K562 (cell line): Measurements from ENCODE around the gene HK1. TPM values are rescaled to one million over a fixed set of nuclear protein-coding genes. Genes with fewer than 3 reads are reported as not detected.
A peak's percentile ranks its signal among the peaks of the same experiment; 100 is the strongest.

Experiments used
- BRD4 ChIP-seq: fragments of 200-600 bp; sonication (generic); IDR thresholded peaks from 2 replicates; pipeline ENCODE4 v1.6.1; 2017; ENCODE audit warnings: inconsistent platforms
- E2F8 ChIP-seq: fragments of 450-650 bp; IDR thresholded peaks from 2 replicates; pipeline ENCODE4 v1.7.1; 2018; ENCODE audit warnings: mild to moderate bottlenecking, low read depth; ENCODE audit not compliant: partially characterized antibody
- EP400 ChIP-seq: fragments of 450-650 bp; IDR thresholded peaks from 2 replicates; pipeline ENCODE4 v1.6.1; 2017; ENCODE audit warnings: antibody characterized with exemption, mild to moderate bottlenecking, moderate library complexity
- FOSL1 ChIP-seq: fragments of 200-800 bp; sonication (Bioruptor generic); conservative IDR thresholded peaks from 2 replicates; pipeline ENCODE4 v1.6.1; 2016; ENCODE audit warnings: missing genetic modification characterization, missing compliant biosample characterization
- KLF16 ChIP-seq: IDR thresholded peaks from 2 replicates; pipeline ENCODE4 v1.6.1; 2016; ENCODE audit warnings: antibody characterized with exemption
- MYNN ChIP-seq, 2 experiments: sonication (generic); formaldehyde crosslinking in 1 of 2; IDR thresholded peaks; 2 replicates each; pipeline versions ENCODE4 v1.5.0 to v1.6.1; 2016 to 2020; ENCODE audit warnings: antibody characterized with exemption in 1 of 2, missing genetic modification reagents in 1 of 2
- PHF20 ChIP-seq: fragments of 450-650 bp; IDR thresholded peaks from 2 replicates; pipeline ENCODE4 v1.6.1; 2018; ENCODE audit not compliant: partially characterized antibody
- PML ChIP-seq: IDR thresholded peaks from 2 replicates; pipeline ENCODE4 v1.6.1; 2012; ENCODE audit warnings: low read length, inconsistent platforms
- SRSF9 ChIP-seq: fragments of 200-400 bp; formaldehyde crosslinking; IDR thresholded peaks from 2 replicates; pipeline ENCODE4 v1.6.1; 2017; ENCODE audit warnings: low read depth, low read length, borderline replicate concordance
- TCFL5 ChIP-seq: fragments of 250-450 bp; sonication (Bioruptor Pico); conservative IDR thresholded peaks from 2 replicates; pipeline ENCODE4 v1.6.1; 2021; ENCODE audit warnings: mild to moderate bottlenecking, moderate library complexity, matching md5 sums
- ZNF41 ChIP-seq: fragments of 250-450 bp; sonication (Bioruptor Pico); conservative IDR thresholded peaks from 2 replicates; pipeline ENCODE4 v1.4.0; 2020; ENCODE audit warnings: mild to moderate bottlenecking
- ZNF57 ChIP-seq: fragments of 450-650 bp; formaldehyde crosslinking; IDR thresholded peaks from 2 replicates; pipeline ENCODE4 v1.4.0; 2020; ENCODE audit warnings: mild to moderate bottlenecking, moderate library complexity
- ZNF589 ChIP-seq: fragments of 200-800 bp; sonication (Bioruptor generic); IDR thresholded peaks from 2 replicates; pipeline ENCODE4 v1.6.1; 2016; ENCODE audit warnings: low read depth, missing genetic modification characterization, missing compliant biosample characterization
- ZNF707 ChIP-seq: fragments of 250-450 bp; sonication (Bioruptor Pico); conservative IDR thresholded peaks from 2 replicates; pipeline ENCODE4 v1.8.0; 2022; ENCODE audit warnings: inconsistent platforms, mild to moderate bottlenecking, moderate library complexity
- ZNF76 ChIP-seq: fragments of 250-450 bp; sonication (Bioruptor Pico); IDR thresholded peaks from 2 replicates; pipeline ENCODE4 v1.4.0; 2020; ENCODE audit warnings: mild to moderate bottlenecking, moderate library complexity, borderline replicate concordance
- polyA plus RNA-seq, 8 experiments: library from polyadenylated mRNA; depleted of rRNA in 4 of 8; stranded (reverse) in 5 of 8; unstranded in 3 of 8; fragments of >200 nt; fragmentation: Nextera tagmentation in 2 of 8; fragmentation: Illumina TruSeq in 1 of 8; extraction: Ambion mirVana in 2 of 8; extraction: Trizol in 1 of 8; gene quantifications; 2 replicates each; pipeline versions ENCODE4 v1.2.1 to v1.2.3, GENCODE V29; 2011 to 2014; ENCODE audit warnings: inconsistent platforms in 1 of 8, missing spikeins in 1 of 8
- total RNA-seq, 7 experiments: library from RNA; depleted of rRNA in 6 of 7; stranded (reverse); fragments of >200 nt in 6 of 7; fragmentation: Illumina TruSeq in 2 of 7; extraction: Trizol in 2 of 7; gene quantifications; 2 replicates each; pipeline versions ENCODE4 v1.2.1 to v1.2.3, GENCODE V29; 2011 to 2021; ENCODE audit warnings: low replicate concordance in 1 of 7
- TF ChIP-seq, protein P1 (sequence below), 2 experiments: fragments of 250-450 bp in 1 of 2; fragments of 450-650 bp in 1 of 2; sonication (Bioruptor Pico) in 1 of 2; IDR thresholded peaks; 2 replicates each; pipeline versions ENCODE4 v1.6.1 to v1.8.0; 2016 to 2021; ENCODE audit warnings: mild to moderate bottlenecking in 2 of 2, moderate library complexity in 2 of 2, missing compliant biosample characterization in 1 of 2, missing genetic modification characterization in 1 of 2
- TF ChIP-seq, protein P2 (sequence below): fragments of 250-450 bp; sonication (Bioruptor Pico); IDR thresholded peaks from 2 replicates; pipeline ENCODE4 v1.8.0; 2021; ENCODE audit warnings: moderate library complexity, mild to moderate bottlenecking, inconsistent platforms
- TF ChIP-seq, protein P3 (sequence below): sonication (generic); IDR thresholded peaks from 2 replicates; pipeline ENCODE4 v1.6.1; 2016
- TF ChIP-seq, protein P4 (sequence below): fragments of 450-650 bp; formaldehyde crosslinking; IDR thresholded peaks from 2 replicates; pipeline ENCODE4 v1.4.0; 2020; ENCODE audit warnings: mild to moderate bottlenecking, moderate library complexity

HK1 gene
- total and polyA plus RNA-seq, 9 of the 15 experiments (the other 6 are each of a cell fraction or from before 2014, with no cell fraction given): 29.2 to 444 (median 193) TPM

DNA sequence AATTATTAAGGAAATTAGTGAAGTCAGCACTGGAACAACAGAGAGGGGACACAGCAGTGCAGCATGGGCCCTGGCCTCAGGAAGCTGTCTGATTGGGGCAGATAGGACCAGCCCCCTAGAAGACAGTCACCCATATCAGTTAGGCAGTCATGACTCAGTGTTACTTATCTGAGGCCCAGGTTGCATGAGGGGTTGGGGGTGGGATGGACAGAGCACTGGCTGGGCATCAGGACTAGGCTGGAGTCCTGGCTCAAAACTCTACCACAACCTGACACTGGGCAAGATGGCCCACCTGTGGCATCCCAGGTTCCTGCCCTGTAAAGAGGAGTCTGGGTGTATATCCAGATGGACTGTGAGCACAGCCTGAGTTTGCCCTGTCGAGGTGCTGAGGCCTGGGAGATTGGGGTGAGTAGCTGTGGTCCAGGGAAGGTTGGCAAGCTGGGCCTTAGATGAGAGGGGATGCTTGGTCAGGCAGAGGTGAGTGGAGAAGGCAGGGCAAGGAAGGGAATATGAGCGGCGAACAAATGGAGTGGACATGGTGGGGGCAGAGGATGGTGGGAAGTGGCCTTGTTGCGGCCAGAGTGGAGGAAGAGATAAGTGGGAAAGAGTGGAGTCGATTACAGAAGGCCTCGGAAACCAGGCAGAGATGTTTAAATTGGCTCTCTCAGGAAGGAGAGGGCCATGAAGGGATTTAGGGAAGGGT lies 37.5 kb downstream of the HK1 start (continued):
- TF ChIP-seq PHF20 (no peak), EP400 (no peak), E2F8 (peak; percentile 60), ZNF76 (CRISPR knock-in tag) (0 out of 2 replicates have a peak, but pooled peaks have one; percentile 50), PML (peak; percentile 92), SRSF9 (no peak), ZNF41 (0 out of 2 replicates have a peak, but pooled peaks have one; percentile 26), KLF16 (peak; percentile 80), ZNF57 (CRISPR knock-in tag) (no peak), ZNF707 (CRISPR knock-in tag) (no peak), MYNN (IDR thresholded peaks at IDR 0.05) (peak; percentile 93; the same call in 1 of the 2 replicates), MYNN (CRISPR knock-in tag; IDR thresholded peaks at IDR 0.05) (no peak), FOSL1 (tag) (peak; percentile 99), TCFL5 (peak; percentile 44; the same call in 1 of the 2 replicates), BRD4 (peak; percentile 92), ZNF589 (peak; percentile 86; the same call in 1 of the 2 replicates)
- TF ChIP-seq, protein P1, sequence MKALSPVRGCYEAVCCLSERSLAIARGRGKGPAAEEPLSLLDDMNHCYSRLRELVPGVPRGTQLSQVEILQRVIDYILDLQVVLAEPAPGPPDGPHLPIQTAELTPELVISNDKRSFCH (CRISPR knock-in tag; IDR thresholded peaks at IDR 0.05): no peak
- TF ChIP-seq, protein P1 (tag; IDR thresholded peaks at IDR 0.05): peak; percentile 78; the same call in 1 of the 2 replicates
- TF ChIP-seq, protein P2, sequence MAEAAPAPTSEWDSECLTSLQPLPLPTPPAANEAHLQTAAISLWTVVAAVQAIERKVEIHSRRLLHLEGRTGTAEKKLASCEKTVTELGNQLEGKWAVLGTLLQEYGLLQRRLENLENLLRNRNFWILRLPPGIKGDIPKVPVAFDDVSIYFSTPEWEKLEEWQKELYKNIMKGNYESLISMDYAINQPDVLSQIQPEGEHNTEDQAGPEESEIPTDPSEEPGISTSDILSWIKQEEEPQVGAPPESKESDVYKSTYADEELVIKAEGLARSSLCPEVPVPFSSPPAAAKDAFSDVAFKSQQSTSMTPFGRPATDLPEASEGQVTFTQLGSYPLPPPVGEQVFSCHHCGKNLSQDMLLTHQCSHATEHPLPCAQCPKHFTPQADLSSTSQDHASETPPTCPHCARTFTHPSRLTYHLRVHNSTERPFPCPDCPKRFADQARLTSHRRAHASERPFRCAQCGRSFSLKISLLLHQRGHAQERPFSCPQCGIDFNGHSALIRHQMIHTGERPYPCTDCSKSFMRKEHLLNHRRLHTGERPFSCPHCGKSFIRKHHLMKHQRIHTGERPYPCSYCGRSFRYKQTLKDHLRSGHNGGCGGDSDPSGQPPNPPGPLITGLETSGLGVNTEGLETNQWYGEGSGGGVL: no peak
- TF ChIP-seq, protein P3, sequence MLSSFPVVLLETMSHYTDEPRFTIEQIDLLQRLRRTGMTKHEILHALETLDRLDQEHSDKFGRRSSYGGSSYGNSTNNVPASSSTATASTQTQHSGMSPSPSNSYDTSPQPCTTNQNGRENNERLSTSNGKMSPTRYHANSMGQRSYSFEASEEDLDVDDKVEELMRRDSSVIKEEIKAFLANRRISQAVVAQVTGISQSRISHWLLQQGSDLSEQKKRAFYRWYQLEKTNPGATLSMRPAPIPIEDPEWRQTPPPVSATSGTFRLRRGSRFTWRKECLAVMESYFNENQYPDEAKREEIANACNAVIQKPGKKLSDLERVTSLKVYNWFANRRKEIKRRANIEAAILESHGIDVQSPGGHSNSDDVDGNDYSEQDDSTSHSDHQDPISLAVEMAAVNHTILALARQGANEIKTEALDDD: peak; percentile 90
- TF ChIP-seq, protein P4, sequence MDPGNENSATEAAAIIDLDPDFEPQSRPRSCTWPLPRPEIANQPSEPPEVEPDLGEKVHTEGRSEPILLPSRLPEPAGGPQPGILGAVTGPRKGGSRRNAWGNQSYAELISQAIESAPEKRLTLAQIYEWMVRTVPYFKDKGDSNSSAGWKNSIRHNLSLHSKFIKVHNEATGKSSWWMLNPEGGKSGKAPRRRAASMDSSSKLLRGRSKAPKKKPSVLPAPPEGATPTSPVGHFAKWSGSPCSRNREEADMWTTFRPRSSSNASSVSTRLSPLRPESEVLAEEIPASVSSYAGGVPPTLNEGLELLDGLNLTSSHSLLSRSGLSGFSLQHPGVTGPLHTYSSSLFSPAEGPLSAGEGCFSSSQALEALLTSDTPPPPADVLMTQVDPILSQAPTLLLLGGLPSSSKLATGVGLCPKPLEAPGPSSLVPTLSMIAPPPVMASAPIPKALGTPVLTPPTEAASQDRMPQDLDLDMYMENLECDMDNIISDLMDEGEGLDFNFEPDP (CRISPR knock-in tag): peak; percentile 74; the same call in 1 of the 2 replicates
